Measurements from ENCODE around the gene RHOC.

RHOC gene

DNA sequence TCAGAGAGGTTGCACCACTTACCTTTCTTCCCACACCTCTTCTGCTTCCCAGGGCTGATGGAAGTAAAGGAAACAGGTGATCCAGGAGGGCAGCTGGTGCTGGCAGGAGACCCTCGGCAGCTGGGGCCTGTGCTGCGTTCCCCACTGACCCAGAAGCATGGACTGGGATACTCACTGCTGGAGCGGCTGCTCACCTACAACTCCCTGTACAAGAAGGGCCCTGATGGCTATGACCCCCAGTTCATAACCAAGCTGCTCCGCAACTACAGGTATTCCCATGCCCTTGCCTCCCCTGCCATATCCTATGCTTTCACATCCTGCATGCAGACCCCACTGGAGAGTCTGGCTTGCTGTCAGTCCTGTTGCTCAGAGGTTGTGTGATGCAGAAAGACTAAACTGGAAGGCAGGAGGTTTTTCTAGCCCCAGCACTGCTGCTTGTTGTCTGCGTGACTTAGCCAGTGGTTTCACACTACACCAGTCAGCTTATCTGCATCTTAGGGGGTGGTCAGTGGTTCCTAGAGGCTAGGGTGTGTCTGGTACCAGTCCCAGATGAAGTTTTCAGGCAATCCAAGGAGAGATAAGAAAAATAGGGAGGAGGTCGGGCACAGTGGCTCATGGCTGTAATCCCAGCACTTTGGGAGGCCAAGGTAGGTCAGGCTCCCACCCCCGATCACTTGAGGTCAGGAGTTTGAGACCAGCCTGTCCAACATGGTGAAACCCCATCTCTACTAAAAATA lies 10.2 kb downstream of the RHOC start:
- no peaks in the 10 kb centered on the region for H3K27me3 Mint-ChIP-seq

DNA sequence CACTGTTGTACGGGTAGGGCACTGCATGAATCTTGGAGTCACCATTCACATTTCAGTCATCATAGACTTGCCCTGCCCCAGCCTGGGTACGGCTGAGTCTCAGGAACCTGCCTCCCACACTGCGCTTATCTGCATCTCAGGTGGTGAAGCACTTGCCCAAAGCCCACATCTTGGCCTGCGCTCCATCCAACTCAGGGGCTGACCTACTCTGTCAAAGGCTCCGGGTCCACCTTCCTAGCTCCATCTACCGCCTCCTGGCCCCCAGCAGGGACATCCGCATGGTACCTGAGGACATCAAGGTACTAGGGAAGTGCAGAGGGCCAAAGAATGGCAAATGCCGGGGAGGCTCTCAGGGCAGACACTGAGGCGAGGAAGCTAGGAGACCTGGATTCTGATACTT lies 11.7 kb downstream of the RHOC start:
- H3K36me3 Mint-ChIP-seq (ENCODE audit: insufficient read depth) = peaks cover 37% of the 10 kb centered on the region

More for the DNA sequence above, 10.2 kb downstream of the RHOC start:
- DNase-seq (ENCODE audit: low spot score in 2 of 2) (no peak), ATAC-seq (replicated peaks; ENCODE audit: extremely low read depth, poor library complexity, severe bottlenecking) (no peak)
- no peak overlapping the region for H3K27ac Mint-ChIP-seq (ENCODE audit: low read depth)
- peaks cover 18% of the 10 kb centered on the region for H3K4me1 Mint-ChIP-seq
- H3K36me3 Mint-ChIP-seq (ENCODE audit: insufficient read depth) = peaks cover 30% of the 10 kb centered on the region
- H3K9me3 Mint-ChIP-seq = no peaks in the 10 kb centered on the region
- no peak overlapping the region for H3K4me3 Mint-ChIP-seq

DNA sequence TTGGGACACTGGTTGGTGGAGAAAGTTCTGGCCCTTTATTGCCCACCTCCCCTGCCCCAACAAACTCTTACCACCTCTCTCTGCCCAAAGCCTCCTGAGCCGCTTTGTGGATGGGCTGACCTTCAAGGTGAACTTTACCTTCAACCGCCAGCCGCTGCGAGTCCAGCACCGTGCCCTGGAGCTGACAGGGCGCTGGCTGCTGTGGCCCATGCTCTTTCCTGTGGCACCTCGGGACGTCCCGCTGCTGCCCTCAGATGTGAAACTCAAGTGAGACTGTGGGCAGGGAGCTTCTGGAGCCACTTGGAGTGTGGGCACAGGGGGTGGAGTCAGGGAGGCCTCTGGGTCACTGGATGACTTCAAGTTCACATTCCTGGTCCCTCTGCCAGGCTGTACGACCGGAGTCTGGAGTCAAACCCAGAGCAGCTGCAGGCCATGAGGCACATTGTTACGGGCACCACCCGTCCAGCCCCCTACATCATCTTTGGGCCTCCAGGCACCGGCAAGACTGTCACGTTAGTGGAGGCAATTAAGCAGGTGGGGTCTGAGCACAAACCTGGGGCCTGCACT lies 12.5 kb downstream of the RHOC start:
- Mint-ChIP-seq H3K27ac (ENCODE audit: low read depth) (no peak overlapping the region), H3K4me3 (no peak overlapping the region), H3K9me3 (no peaks in the 10 kb centered on the region), H3K27me3 (no peaks in the 10 kb centered on the region), H3K4me1 (no peaks in the 10 kb centered on the region), H3K36me3 (ENCODE audit: insufficient read depth) (peaks cover 35% of the 10 kb centered on the region)
- ATAC-seq (replicated peaks; ENCODE audit: extremely low read depth, poor library complexity, severe bottlenecking) (no peak), DNase-seq (ENCODE audit: low spot score in 2 of 2) (no peak)

More for the DNA sequence above, 11.7 kb downstream of the RHOC start:
- H3K9me3 Mint-ChIP-seq = no peaks in the 10 kb centered on the region
- H3K27me3 Mint-ChIP-seq = no peaks in the 10 kb centered on the region
- DNase-seq (ENCODE audit: low spot score in 2 of 2) (no peak), ATAC-seq (replicated peaks; ENCODE audit: extremely low read depth, poor library complexity, severe bottlenecking) (no peak)
- H3K27ac Mint-ChIP-seq (ENCODE audit: low read depth) = no peak overlapping the region
- peaks cover 7% of the 10 kb centered on the region for H3K4me1 Mint-ChIP-seq
- no peak overlapping the region for H3K4me3 Mint-ChIP-seq

DNA sequence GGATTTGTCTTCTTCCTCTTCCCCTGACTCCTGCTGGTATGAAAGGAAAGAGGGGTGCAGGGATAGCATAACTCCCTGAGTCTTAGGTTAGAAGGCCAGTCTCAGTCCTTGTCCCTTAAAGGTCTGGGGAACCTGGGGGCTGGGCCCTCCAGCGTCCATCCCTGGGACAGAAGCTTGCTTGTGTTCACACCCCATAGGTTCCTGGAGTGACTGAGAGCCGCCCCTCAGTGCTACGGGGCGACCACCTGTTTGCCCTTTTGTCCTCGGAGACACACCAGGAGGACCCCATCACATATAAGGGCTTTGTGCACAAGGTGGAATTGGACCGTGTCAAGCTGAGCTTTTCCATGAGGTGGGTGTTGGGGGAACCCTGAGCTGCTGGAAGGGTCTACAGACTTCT lies 13.1 kb downstream of the RHOC start:
- no peaks in the 10 kb centered on the region for H3K4me1 Mint-ChIP-seq
- H3K27me3 Mint-ChIP-seq = no peaks in the 10 kb centered on the region
- no peak overlapping the region for H3K27ac Mint-ChIP-seq (ENCODE audit: low read depth)
- H3K9me3 Mint-ChIP-seq = no peaks in the 10 kb centered on the region
- DNase-seq (ENCODE audit: low spot score in 2 of 2) (no peak), ATAC-seq (replicated peaks; ENCODE audit: extremely low read depth, poor library complexity, severe bottlenecking) (no peak)
- no peak overlapping the region for H3K4me3 Mint-ChIP-seq
- peaks cover 36% of the 10 kb centered on the region for H3K36me3 Mint-ChIP-seq (ENCODE audit: insufficient read depth)

DNA sequence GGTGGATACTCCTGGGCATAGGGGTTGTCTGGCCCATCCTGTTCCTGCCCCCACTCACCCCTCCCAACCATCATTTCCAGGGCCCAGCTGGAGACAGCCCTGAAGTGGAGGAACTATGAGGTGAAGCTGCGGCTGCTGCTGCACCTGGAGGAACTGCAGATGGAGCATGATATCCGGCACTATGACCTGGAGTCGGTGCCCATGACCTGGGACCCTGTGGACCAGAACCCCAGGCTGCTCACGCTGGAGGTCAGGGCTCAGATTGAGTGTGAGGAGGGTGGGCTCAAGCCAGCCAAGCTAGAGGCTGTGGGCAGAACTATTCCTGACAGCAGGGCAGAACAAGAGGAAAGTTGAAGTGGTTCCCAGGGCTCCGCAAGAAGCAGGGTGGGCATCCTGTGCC lies 14.2 kb downstream of the RHOC start:
- Mint-ChIP-seq H3K9me3 (no peaks in the 10 kb centered on the region), H3K36me3 (ENCODE audit: insufficient read depth) (peaks cover 38% of the 10 kb centered on the region), H3K27me3 (no peaks in the 10 kb centered on the region), H3K4me3 (no peak overlapping the region), H3K4me1 (peaks cover 9% of the 10 kb centered on the region), H3K27ac (ENCODE audit: low read depth) (no peak overlapping the region)
- no peak for DNase-seq (ENCODE audit: low spot score in 2 of 2)
- ATAC-seq (replicated peaks; ENCODE audit: extremely low read depth, poor library complexity, severe bottlenecking) = no peak

DNA sequence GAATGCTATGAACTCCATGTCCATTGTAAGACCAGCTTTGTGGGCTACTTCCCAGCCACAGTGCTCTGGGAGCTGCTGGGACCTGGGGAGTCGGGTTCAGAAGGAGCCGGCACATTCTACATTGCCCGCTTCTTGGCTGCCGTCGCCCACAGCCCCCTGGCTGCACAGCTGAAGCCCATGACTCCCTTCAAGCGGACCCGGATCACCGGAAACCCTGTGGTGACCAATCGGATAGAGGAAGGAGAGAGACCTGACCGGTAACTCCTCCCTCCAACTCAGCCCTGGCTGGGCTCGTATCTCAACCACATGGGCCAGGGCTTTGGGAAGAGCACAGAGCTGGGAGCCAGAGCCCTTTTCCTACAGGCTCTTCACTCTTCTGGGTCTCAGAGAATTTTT lies 17.1 kb downstream of the RHOC start:
- H3K4me3 Mint-ChIP-seq = no peak overlapping the region
- ATAC-seq (replicated peaks; ENCODE audit: extremely low read depth, poor library complexity, severe bottlenecking) (no peak), DNase-seq (ENCODE audit: low spot score in 2 of 2) (no peak)
- no peaks in the 10 kb centered on the region for H3K27me3 Mint-ChIP-seq
- H3K36me3 Mint-ChIP-seq (ENCODE audit: insufficient read depth) = peaks cover 32% of the 10 kb centered on the region
- no peak overlapping the region for H3K27ac Mint-ChIP-seq (ENCODE audit: low read depth)
- H3K4me1 Mint-ChIP-seq = peaks cover 24% of the 10 kb centered on the region
- no peaks in the 10 kb centered on the region for H3K9me3 Mint-ChIP-seq

DNA sequence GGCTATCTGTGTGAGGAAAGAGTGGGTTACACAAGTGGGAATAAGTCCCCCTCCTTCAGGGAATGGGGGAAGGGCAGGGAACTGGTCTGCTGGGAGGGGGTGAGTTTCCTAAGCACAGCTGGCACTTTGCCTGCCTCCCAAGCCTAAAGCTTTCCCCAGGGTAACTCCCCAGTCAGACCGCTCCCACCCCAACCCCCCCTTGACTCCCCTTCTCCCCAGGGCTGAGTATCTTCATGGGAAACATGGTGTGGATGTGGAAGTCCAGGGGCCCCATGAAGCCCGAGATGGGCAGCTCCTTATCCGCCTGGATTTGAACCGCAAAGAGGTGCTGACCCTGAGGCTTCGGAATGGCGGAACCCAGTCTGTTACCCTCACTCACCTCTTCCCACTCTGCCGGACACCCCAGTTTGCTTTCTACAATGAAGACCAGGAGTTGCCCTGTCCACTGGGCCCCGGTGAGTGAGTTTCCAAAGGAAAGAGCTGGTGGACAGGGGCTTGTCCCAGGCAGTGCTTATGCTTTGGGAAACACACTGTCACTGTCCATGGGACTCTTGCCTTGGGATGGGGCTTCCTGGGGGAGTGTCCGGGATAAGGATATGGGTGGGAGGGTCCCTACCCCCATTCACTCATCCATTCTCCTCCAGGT lies 17.6 kb downstream of the RHOC start:
- no peaks in the 10 kb centered on the region for H3K9me3 Mint-ChIP-seq
- H3K36me3 Mint-ChIP-seq (ENCODE audit: insufficient read depth) = peaks cover 34% of the 10 kb centered on the region
- no peak overlapping the region for H3K27ac Mint-ChIP-seq (ENCODE audit: low read depth)
- H3K4me1 Mint-ChIP-seq = peaks cover 24% of the 10 kb centered on the region
- no peaks in the 10 kb centered on the region for H3K27me3 Mint-ChIP-seq
- no peak for ATAC-seq (replicated peaks; ENCODE audit: extremely low read depth, poor library complexity, severe bottlenecking)
- no peak overlapping the region for H3K4me3 Mint-ChIP-seq
- no peak for DNase-seq (ENCODE audit: low spot score in 2 of 2)

DNA sequence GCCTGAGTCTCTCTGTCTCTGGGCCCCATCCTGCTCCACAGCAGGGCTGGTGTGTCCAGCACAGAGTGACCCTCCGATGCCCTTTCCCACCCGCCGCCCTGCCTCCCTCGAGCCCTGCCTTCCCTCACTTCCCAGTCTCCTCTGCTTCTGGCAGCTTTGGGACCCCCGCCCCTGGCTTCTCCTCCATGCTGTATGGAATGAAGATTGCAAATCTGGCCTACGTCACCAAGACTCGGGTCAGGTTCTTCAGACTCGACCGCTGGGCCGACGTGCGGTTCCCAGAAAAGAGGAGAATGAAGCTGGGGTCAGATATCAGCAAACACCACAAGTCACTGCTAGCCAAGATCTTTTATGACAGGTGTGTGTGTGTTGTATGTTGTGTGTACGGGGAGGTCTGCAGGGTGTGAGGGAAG lies 18.1 kb downstream of the RHOC start:
- Mint-ChIP-seq H3K4me1 (peaks cover 24% of the 10 kb centered on the region), H3K27ac (ENCODE audit: low read depth) (peak overlapping the region; percentile 66)
- no peak for DNase-seq (ENCODE audit: low spot score in 2 of 2)

DNA sequence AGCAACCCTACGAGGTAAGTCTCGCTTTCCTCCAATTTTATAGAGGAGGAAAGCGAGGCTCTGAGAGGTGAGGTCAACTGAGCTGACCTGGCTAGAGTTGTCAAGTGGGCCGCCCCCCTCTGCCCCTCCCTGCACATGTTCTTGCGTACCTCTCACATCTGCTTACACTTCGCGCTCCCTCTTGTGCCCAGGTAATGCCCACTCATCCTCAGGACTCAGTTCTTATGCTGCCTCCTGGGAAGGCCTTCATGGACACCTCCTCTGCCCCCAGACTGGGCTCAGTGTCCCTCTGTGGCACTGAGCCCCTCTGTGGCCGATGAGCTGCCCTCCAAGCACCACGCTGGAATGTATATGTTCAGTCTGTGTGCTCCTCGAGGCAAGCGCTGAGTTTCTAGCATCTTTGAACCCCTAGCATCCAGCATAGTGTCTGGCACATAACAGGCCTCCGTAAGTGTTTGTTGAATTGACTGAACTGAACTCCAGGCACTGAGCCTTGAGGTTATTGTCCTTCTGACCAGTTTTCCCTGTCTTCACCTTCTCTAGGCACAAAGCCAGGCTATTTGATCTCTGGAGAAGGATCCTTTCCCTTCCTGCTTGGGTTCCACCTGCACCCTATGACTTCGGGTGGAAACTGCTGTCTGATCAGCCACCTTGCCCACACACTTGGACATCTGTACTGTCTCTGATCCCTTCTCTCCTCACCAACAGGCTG lies 19.0 kb downstream of the RHOC start:
- ATAC-seq (replicated peaks; ENCODE audit: extremely low read depth, poor library complexity, severe bottlenecking) (no peak), DNase-seq (ENCODE audit: low spot score in 2 of 2) (no peak)
- Mint-ChIP-seq H3K27me3 (no peaks in the 10 kb centered on the region), H3K36me3 (ENCODE audit: insufficient read depth) (peaks cover 31% of the 10 kb centered on the region), H3K27ac (ENCODE audit: low read depth) (peak overlapping the region; percentile 66), H3K9me3 (no peaks in the 10 kb centered on the region), H3K4me3 (no peak overlapping the region), H3K4me1 (peaks cover 24% of the 10 kb centered on the region)

More for the DNA sequence above, 18.1 kb downstream of the RHOC start:
- no peak overlapping the region for H3K4me3 Mint-ChIP-seq
- ATAC-seq (replicated peaks; ENCODE audit: extremely low read depth, poor library complexity, severe bottlenecking) = no peak
- H3K9me3 Mint-ChIP-seq = no peaks in the 10 kb centered on the region
- H3K27me3 Mint-ChIP-seq = no peaks in the 10 kb centered on the region
- peaks cover 34% of the 10 kb centered on the region for H3K36me3 Mint-ChIP-seq (ENCODE audit: insufficient read depth)

DNA sequence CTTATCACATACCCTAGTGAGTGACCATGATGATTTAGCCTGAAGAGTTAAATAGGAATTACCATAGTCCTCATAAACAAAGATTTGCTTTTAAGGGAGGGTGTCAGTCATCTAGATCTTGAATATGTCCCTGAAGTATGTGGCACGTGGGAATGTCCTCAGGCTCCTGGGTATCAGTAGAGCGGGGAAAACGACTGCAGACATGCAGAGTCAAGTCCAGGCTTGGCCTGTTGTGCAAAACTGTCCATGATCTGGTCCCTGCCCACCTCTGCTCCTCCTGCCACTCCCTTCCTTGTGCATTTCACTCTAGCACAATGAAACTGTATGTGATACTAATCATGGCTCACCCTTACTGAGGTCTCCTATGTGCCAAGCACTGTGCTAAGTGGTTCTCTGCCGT lies 19.6 kb downstream of the RHOC start:
- H3K4me3 Mint-ChIP-seq = no peak overlapping the region
- no peaks in the 10 kb centered on the region for H3K27me3 Mint-ChIP-seq
- ATAC-seq (replicated peaks; ENCODE audit: extremely low read depth, poor library complexity, severe bottlenecking) (no peak), DNase-seq (ENCODE audit: low spot score in 2 of 2) (no peak)
- no peak overlapping the region for H3K27ac Mint-ChIP-seq (ENCODE audit: low read depth)
- peaks cover 28% of the 10 kb centered on the region for H3K36me3 Mint-ChIP-seq (ENCODE audit: insufficient read depth)
- H3K4me1 Mint-ChIP-seq = peaks cover 24% of the 10 kb centered on the region
- H3K9me3 Mint-ChIP-seq = no peaks in the 10 kb centered on the region

DNA sequence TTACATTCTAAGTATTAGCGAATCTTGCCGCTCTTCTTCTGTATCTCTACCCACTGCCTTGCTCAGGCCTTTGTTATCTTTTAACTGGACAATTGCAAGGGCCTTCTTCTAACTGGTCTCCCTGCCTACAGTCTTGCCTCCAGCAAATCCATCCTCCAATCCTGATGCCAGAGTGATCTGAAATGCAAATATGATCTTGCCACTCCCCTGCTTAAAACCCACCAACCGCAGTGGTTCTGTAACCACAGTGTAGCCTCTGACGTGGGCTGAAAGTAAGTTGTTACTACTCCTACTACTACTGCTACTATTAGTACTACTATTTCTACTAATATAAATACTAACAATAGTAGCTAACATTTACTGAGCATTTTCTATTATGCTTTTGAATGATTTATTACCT lies 20.1 kb downstream of the RHOC start:
- no peaks in the 10 kb centered on the region for H3K27me3 Mint-ChIP-seq
- no peak overlapping the region for H3K27ac Mint-ChIP-seq (ENCODE audit: low read depth)
- peaks cover 24% of the 10 kb centered on the region for H3K4me1 Mint-ChIP-seq
- H3K9me3 Mint-ChIP-seq = no peaks in the 10 kb centered on the region
- ATAC-seq (replicated peaks; ENCODE audit: extremely low read depth, poor library complexity, severe bottlenecking) = peak; percentile 46
- peaks cover 29% of the 10 kb centered on the region for H3K36me3 Mint-ChIP-seq (ENCODE audit: insufficient read depth)
- no peak overlapping the region for H3K4me3 Mint-ChIP-seq
- no peak for DNase-seq (ENCODE audit: low spot score in 2 of 2)

DNA sequence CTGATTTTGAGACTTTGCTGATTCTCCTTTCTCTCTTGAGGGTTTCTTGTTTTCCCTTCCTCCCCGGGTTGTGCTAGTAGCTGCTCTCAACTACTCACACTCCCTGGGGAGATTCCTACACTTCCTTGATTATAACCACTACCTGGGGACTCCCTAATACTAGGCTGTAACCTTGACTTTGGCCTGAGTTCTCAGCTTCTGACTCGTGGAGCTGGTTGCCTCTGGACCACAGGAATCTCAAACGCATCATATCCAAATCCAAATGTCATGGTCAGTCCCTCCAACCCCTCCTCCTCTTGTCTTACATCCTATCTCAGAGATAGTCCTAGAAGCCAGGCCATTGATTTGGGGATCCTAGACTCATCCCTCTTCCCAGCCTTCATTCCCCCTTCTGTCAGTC lies 20.5 kb downstream of the RHOC start:
- ATAC-seq (replicated peaks; ENCODE audit: extremely low read depth, poor library complexity, severe bottlenecking) (no peak), DNase-seq (ENCODE audit: low spot score in 2 of 2) (no peak)
- Mint-ChIP-seq H3K4me3 (no peak overlapping the region), H3K27me3 (no peaks in the 10 kb centered on the region), H3K9me3 (no peaks in the 10 kb centered on the region), H3K27ac (ENCODE audit: low read depth) (no peak overlapping the region), H3K36me3 (ENCODE audit: insufficient read depth) (peaks cover 25% of the 10 kb centered on the region), H3K4me1 (peaks cover 24% of the 10 kb centered on the region)

Data from central memory CD8-positive, alpha-beta T cell (primary cell).